HG03196 (cell line): ENCODE results near the gene EZH1.
A peak's percentile ranks its signal among the peaks of the same experiment; 100 is the strongest.

ENCODE experiments used
- ATAC-seq: cut with Tn5 transposase; IDR thresholded peaks from one replicate; pipeline ENCODE4 v1.9.1; 2021; ENCODE audit not compliant: unreplicated experiment

EZH1 gene

GRCh38 chr17:42744806-42745617, at the start of gene EZH1:
Gene EZH1, minus strand, starts transcription at chr17:42745040. Its CDS starts 16,099 bp downstream, at chr17:42728941.
- ATAC-seq, result peak; percentile 73

GRCh38 chr17:42792545-42792944, 47.7 kb upstream of the EZH1 start:
- ATAC-seq, result no peak

- ATAC-seq, result no peak
Measured at GRCh38 chr17:42791948-42792347, 47.1 kb upstream of the EZH1 start.

GRCh38 chr17:42787266-42787665, 42.4 kb upstream of the EZH1 start:
- no peak for ATAC-seq

- no peak for ATAC-seq
Measured at GRCh38 chr17:42784811-42785592, 40.2 kb upstream of the EZH1 start.

GRCh38 chr17:42784409-42784808, 39.6 kb upstream of the EZH1 start:
- no peak for ATAC-seq

GRCh38 chr17:42783791-42784138, 38.9 kb upstream of the EZH1 start:
- no peak for ATAC-seq

GRCh38 chr17:42783062-42783790, 38.4 kb upstream of the EZH1 start:
- no peak for ATAC-seq

GRCh38 chr17:42782166-42783061, 37.6 kb upstream of the EZH1 start:
- ATAC-seq, result no peak

- ATAC-seq, result no peak
Measured at GRCh38 chr17:42781639-42782165, 36.9 kb upstream of the EZH1 start.

GRCh38 chr17:42780851-42781638, 36.2 kb upstream of the EZH1 start:
- ATAC-seq, result no peak

GRCh38 chr17:42779936-42780850, 35.4 kb upstream of the EZH1 start, which contains the start of gene WNK4:
Gene WNK4, plus strand, starts transcription at chr17:42780610. Its CDS starts 89 bp downstream, at chr17:42780699.
- ATAC-seq, result no peak

- ATAC-seq, result no peak
Measured at GRCh38 chr17:42779304-42779935, 34.6 kb upstream of the EZH1 start.

- no peak for ATAC-seq
Measured at GRCh38 chr17:42778570-42778969, 33.7 kb upstream of the EZH1 start.

GRCh38 chr17:42775534-42776098, 30.8 kb upstream of the EZH1 start:
- no peak for ATAC-seq

- no peak for ATAC-seq
Measured at GRCh38 chr17:42774066-42774745, 29.4 kb upstream of the EZH1 start.
